AG04449 (cell line): ENCODE measurements around the gene STK32B.

Source experiments
- CTCF ChIA-PET: fragments of 350-600 bp; formaldehyde crosslinking; extraction: SDS; loops from one replicate; lab custom pipeline; 2021; ENCODE audit warnings: antibody characterized with exemption; lab: Yijun Ruan, JAX
- POLR2A ChIA-PET: fragments of 400-600, 350-600 bp; formaldehyde crosslinking; extraction: SDS; loops from one replicate; lab custom pipeline; 2020; ENCODE audit warnings: antibody characterized with exemption, inconsistent platforms; lab: Yijun Ruan, JAX
- DNase-seq: peaks from one replicate; pipeline ENCODE4 v3.0.0-alpha.2; 2010; ENCODE audit warnings: low read depth, low spot score
- H3K4me3 ChIP-seq: 2 replicates; pipeline ENCODE4 v1.5.1; 2011; ENCODE audit warnings: low read depth, mild to moderate bottlenecking, control low read depth, low read length
- CTCF ChIP-seq: IDR thresholded peaks from one replicate; pipeline ENCODE4 v1.5.1; 2011; ENCODE audit warnings: mild to moderate bottlenecking, moderate library complexity, low read length, control low read depth, inconsistent platforms; ENCODE audit not compliant: insufficient read depth; ENCODE audit errors: missing control alignments

Gene STK32B

GRCh38 chr4:5100336-5100735 lies 49.1 kb downstream of the STK32B start:
- H3K4me3 ChIP-seq, result no peak overlapping the region
- ChIA-PET POLR2A (no interaction called here), CTCF (no interaction called here)
- TF ChIP-seq CTCF, result no peak
- no peak for DNase-seq

- ChIA-PET CTCF (no interaction called here), POLR2A (no interaction called here)
- DNase-seq, result no peak
- no peak for TF ChIP-seq CTCF
- no peak overlapping the region for H3K4me3 ChIP-seq
Observed at GRCh38 chr4:5100986-5101385, 49.7 kb downstream of the STK32B start.

- DNase-seq, result peak; percentile 40
- H3K4me3 ChIP-seq, result no peak overlapping the region
- ChIA-PET POLR2A (no interaction called here), CTCF (no interaction called here)
- no peak for TF ChIP-seq CTCF
Observed at GRCh38 chr4:5101571-5101970, 50.3 kb downstream of the STK32B start.

GRCh38 chr4:5110901-5111300 lies 59.6 kb downstream of the STK32B start:
- POLR2A ChIA-PET, result no interaction called here
- H3K4me3 ChIP-seq, result no peak overlapping the region
- TF ChIP-seq CTCF, result no peak
- CTCF ChIA-PET, result no interaction called here
- DNase-seq, result no peak

DNA sequence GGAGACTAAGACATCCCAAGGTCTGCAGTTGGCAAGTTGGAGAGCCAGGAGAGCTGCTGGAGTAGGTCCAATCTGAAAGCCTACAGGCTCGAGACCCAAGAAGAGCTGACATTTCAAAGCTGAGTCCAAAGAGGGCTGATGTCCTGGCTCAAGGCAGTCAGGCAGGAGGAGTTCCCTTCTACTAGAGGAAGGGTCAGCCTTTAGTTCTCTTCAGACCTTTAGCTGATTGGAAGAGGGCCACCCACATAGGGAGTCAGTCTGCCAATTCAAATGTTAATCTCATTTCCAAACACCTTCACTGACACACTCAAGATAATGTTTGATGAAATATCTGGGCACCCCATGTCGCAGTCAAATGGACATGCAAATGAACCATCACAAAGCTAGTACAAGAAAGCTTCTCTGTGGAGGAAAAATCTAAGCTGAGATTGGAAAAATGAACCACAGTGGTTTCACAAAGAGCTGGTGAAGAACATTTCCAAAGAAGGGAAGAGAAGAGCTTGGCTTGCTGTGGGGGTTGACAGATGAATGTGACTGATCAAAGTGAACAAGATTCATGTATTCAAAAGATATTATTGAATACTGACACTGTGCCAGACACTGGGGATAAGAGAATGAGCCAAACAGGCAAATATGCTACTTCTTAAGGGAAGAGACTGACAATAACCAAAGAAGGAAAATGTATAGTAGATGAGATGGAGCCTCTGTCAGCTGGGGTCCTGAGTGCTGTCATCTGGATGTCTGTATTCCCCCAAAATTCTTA lies 61.2 kb downstream of the STK32B start:
- TF ChIP-seq CTCF, result no peak
- DNase-seq, result no peak
- ChIA-PET POLR2A (no interaction called here), CTCF (interaction anchor here (1.3 kb wide), 1 partner anchor 8 kb away, joined by 3 read pairs; no protein-coding TSS in a partner anchor)
- no peak overlapping the region for H3K4me3 ChIP-seq

DNA sequence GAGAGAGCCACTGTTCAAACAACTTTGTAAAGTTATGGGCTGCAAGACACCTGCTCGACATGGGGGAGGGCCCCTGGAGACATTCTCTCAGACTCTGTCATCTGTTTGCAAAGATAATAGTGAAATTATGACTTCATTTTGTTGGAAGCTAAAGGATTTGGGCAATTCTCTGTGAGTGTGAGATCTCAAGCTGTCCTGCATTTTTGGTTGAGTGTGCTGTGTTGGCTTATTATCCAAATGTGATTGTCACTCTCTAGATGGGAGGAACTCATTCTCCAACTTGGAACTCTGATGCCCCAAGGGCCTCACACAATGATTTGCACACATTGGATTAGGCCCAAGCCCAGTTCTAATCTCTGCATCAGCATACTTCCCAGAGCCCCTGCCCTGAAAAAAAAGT lies 63.7 kb downstream of the STK32B start:
- ChIA-PET POLR2A (no interaction called here), CTCF (interaction anchor here (1.2 to 2.2 kb wide), 2 partner anchors 10 to 64 kb away, joined by 3 to 7 read pairs; partner anchors contain the start of gene STK32B)
- peak; percentile 28 for DNase-seq
- TF ChIP-seq CTCF, result no peak
- no peak overlapping the region for H3K4me3 ChIP-seq
